ENCODE data around the gene BOD1.
A peak's percentile ranks its signal among the peaks of the same experiment; 100 is the strongest.

BOD1 gene

DNA sequence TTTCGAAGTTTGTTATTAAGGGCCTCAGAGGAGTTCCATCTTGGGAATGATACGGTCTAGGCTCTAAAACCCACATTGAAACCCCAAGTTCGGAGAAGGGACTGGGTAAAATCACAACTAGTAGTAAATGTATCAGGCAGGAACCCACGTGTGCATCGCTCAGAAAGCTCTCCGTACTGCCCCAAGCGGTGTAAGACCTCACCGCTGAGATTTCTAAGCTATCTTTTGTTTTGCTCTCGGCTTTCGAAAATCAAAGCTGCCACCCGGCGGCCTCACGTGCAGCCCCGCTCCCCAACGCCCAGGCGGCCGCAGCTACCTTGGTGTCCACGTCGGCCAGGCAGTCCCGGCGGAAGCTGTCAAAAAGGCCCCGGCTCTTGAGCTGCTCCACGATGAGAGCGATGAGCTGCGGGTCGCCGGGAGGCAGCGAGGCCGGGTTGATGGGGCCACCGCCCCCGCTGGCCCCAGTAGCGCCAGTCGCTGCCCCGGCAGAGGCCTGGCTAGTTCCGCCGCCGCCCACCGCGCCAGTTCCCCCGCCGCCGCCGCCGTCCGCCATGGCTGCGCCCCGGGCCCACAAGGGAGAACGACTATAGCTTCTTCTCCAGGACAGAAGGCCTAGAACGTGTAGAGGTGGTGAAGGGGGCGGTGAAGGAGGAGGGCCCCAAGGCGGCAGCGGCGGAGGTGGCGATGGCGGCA is 420 bp downstream of the BOD1 start:
- peak overlapping the region; percentile 91 for H3K9ac ChIP-seq (ENCODE audit: low read depth, low read length)
- H3K4me1 ChIP-seq (ENCODE audit: insufficient read depth, low read length): peaks cover 12% of the 10 kb centered on the region; the same call in 1 of the 2 replicates
- H3K36me3 ChIP-seq (ENCODE audit: insufficient read depth, low read length): peaks cover 14% of the 10 kb centered on the region
- no peaks in the 10 kb centered on the region for H3K9me3 ChIP-seq (ENCODE audit: control insufficient read depth, insufficient read depth, low read length)

DNA sequence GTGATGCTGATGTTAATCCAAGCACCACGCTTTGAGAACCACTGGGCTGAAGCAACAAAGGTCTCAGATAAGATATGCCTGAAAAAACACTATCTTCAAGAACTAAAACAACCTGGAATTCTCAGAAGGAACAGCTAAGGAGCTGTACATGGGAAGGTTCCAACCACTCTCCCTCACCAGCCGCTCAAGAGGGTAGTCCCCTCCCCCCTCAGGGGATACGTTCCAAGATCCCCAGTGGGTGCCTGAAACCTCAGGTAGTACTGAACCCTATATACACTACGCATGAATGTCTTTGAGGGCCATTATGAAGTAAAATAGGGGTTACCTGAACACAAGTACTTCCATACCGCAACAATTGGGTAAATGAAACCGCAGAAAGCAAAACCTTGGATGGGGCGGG is 1.9 kb downstream of the BOD1 start:
- H3K9me3 ChIP-seq (ENCODE audit: control insufficient read depth, insufficient read depth, low read length): no peaks in the 10 kb centered on the region
- peak overlapping the region; percentile 91 for H3K9ac ChIP-seq (ENCODE audit: low read depth, low read length)
- peaks cover 19% of the 10 kb centered on the region for H3K36me3 ChIP-seq (ENCODE audit: insufficient read depth, low read length)
- H3K4me1 ChIP-seq (ENCODE audit: insufficient read depth, low read length): peaks cover 12% of the 10 kb centered on the region; the same call in 1 of the 2 replicates

DNA sequence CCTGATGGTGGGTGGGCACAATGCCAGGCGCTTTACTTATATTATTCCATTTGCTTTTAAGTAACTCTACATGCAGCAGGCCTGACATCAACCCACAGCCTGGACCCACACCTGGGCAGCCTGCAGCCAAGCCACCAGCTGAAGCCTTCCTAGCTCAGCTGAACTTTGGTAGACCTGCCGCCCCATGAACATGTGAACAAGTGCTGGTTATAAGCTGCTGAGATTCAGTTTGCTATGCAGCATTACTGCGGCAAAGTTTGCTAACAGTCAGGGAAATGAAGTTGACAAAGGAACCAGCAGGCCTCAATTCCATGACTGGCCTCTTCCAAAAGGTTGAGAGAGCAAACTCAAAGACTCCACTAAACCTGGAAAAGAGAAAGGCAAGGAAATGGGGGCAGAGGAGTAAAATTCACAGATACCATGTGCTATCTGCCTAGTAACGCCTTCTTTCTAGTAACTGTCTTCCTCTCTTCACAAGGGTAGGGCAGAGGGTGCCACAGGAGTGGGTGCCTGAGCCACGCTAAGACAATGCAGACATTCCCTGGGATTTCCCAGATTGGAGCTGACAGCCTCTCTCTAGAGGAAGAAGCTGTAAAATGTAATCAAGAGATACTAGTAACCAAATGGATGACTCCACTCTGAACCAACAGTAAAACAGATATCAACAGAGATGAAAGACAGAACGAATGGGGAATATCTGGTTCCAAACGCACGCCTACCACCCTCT is 2.9 kb downstream of the BOD1 start:
- H3K9me3 ChIP-seq (ENCODE audit: control insufficient read depth, insufficient read depth, low read length): no peaks in the 10 kb centered on the region
- H3K36me3 ChIP-seq (ENCODE audit: insufficient read depth, low read length): peaks cover 29% of the 10 kb centered on the region
- no peak overlapping the region for H3K9ac ChIP-seq (ENCODE audit: low read depth, low read length)
- H3K4me1 ChIP-seq (ENCODE audit: insufficient read depth, low read length): peaks cover 12% of the 10 kb centered on the region; the same call in 1 of the 2 replicates

DNA sequence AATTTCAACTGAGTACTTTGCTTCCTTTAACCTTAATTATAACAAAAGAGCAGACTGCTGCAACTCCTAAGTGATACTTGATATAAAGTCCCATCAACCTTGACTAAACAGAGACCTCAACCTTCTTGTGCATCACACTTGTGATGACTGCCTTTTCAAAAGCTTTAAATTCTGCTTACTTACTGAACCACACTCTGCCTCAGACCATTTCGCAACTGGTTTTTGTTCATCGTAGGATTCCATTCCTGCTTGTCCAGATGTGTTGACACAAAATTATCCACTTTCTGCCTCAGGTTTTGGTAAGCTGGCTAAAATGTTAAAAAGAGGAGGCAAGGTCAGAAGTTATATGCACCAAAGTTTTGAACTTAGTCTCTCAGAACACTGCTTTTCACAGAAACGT is 3.5 kb downstream of the BOD1 start:
- Histone ChIP-seq H3K36me3 (ENCODE audit: insufficient read depth, low read length) (peaks cover 35% of the 10 kb centered on the region), H3K4me1 (ENCODE audit: insufficient read depth, low read length) (peaks cover 12% of the 10 kb centered on the region; the same call in 1 of the 2 replicates)

DNA sequence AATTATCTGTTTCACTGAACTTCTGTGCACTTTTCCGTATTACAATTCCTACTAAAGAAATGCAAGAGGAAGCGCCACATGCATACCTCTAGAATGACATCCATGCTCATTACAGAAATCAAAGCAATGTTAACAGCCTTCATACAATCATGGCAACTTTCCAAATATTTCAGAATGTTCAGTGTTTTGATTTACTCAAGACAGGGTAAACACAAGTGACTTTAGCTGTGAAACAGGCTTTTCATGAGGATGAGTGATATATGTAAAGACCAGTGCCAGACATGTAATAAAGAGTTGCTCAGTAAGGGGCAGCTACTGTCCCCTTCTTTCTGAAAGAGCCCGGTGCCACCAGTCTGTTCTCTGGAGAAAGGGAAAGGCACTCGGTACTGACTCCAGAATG is 4.7 kb downstream of the BOD1 start:
- H3K4me1 ChIP-seq (ENCODE audit: insufficient read depth, low read length): peaks cover 12% of the 10 kb centered on the region; the same call in 1 of the 2 replicates
- no peak overlapping the region for H3K9ac ChIP-seq (ENCODE audit: low read depth, low read length)
- no peaks in the 10 kb centered on the region for H3K9me3 ChIP-seq (ENCODE audit: control insufficient read depth, insufficient read depth, low read length)
- H3K36me3 ChIP-seq (ENCODE audit: insufficient read depth, low read length): peaks cover 45% of the 10 kb centered on the region

More for the DNA sequence above, 3.5 kb downstream of the BOD1 start:
- no peak overlapping the region for H3K9ac ChIP-seq (ENCODE audit: low read depth, low read length)
- H3K9me3 ChIP-seq (ENCODE audit: control insufficient read depth, insufficient read depth, low read length): no peaks in the 10 kb centered on the region

DNA sequence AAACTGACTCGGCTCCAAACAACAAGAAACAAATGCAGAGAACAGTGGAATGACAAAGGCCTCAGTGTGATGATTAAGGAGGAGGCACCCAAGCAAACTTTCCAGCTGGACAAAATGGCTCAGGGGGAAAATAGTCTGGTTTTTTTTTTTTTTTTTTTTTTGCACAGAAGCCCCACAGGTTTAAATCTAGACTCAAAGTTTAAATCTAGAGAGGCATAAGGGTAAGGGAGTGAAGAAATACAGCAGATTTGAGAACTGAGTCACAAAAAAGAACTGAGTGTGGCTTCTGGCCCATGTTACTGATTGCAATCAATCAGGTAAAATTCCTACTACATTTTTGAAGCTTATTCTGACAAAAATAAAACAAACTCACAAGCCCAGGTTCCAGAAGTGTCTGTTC is 12.3 kb downstream of the BOD1 start:
- Histone ChIP-seq H3K4me1 (ENCODE audit: insufficient read depth, low read length) (no peaks in the 10 kb centered on the region), H3K9ac (ENCODE audit: low read depth, low read length) (no peak overlapping the region), H3K9me3 (ENCODE audit: control insufficient read depth, insufficient read depth, low read length) (no peaks in the 10 kb centered on the region), H3K36me3 (ENCODE audit: insufficient read depth, low read length) (peaks cover 50% of the 10 kb centered on the region)

DNA sequence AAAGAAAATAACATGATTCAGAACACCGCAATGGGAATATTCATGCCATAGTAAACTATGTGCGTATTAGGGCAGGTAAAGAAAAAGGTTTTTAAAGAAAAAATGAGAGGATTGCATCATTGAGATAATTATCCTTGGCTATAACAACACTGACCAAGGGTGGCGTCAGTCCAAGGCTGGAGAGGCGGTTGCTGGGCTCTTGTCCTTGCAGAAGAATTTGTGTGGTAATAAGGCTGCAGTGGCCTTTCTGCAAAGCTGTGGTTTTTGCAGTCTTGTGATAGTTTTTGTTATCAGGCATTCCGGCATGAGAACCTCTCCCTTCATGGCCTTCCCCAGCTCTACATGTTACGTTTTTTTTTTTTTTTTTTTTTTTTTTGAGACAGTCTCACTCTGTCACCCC is 14.0 kb downstream of the BOD1 start:
- Histone ChIP-seq H3K9me3 (ENCODE audit: control insufficient read depth, insufficient read depth, low read length) (no peaks in the 10 kb centered on the region), H3K9ac (ENCODE audit: low read depth, low read length) (no peak overlapping the region), H3K4me1 (ENCODE audit: insufficient read depth, low read length) (no peaks in the 10 kb centered on the region), H3K36me3 (ENCODE audit: insufficient read depth, low read length) (peaks cover 35% of the 10 kb centered on the region)

DNA sequence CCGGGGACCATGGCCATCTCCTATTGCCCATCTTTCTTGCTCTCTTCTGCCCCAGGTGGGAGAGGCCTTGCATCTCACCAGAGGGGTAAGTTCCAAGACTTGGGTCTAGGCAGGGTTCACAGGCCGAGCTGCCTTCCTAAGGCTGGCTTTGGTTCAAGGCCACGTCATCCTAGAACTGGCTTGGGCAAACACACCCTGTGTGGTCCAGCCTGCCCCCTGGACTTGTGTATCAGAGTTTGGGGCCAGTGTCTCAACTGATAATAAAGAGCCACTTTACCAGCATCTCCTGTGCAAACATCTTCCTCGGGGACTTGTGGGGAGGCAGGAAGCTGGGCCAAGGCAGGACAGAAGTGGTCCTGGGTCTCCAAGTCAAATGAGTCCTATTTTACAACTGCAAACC is 17.8 kb downstream of the BOD1 start:
- Histone ChIP-seq H3K36me3 (ENCODE audit: insufficient read depth, low read length) (peaks cover 6% of the 10 kb centered on the region; the same call in 1 of the 2 replicates), H3K9me3 (ENCODE audit: control insufficient read depth, insufficient read depth, low read length) (no peaks in the 10 kb centered on the region), H3K9ac (ENCODE audit: low read depth, low read length) (no peak overlapping the region), H3K4me1 (ENCODE audit: insufficient read depth, low read length) (no peaks in the 10 kb centered on the region)

DNA sequence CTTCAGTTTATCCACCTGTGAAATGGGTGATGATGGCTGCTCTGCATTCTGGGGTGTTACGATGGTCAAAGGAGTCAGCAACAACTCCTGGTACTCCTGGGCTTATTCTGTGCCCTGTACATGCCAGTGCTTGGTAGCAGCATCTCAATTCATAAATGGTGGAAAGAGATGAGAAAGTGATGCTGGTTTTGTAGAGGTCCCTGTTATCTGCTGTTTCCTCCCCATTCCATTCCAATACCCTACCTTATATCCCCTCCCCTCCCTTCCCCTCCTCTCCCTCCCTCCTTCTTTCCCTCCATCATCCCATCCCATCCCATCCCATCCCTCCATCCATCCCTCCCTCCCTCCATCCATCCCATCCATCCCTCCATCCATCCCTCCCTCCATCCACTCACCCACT is 19.1 kb downstream of the BOD1 start:
- H3K9ac ChIP-seq (ENCODE audit: low read depth, low read length): no peak overlapping the region
- H3K36me3 ChIP-seq (ENCODE audit: insufficient read depth, low read length): 0 out of 2 replicates have a peak, but pooled peaks cover 4% of the 10 kb centered on the region
- H3K4me1 ChIP-seq (ENCODE audit: insufficient read depth, low read length): no peaks in the 10 kb centered on the region
- peaks cover 12% of the 10 kb centered on the region for H3K9me3 ChIP-seq (ENCODE audit: control insufficient read depth, insufficient read depth, low read length)

DNA sequence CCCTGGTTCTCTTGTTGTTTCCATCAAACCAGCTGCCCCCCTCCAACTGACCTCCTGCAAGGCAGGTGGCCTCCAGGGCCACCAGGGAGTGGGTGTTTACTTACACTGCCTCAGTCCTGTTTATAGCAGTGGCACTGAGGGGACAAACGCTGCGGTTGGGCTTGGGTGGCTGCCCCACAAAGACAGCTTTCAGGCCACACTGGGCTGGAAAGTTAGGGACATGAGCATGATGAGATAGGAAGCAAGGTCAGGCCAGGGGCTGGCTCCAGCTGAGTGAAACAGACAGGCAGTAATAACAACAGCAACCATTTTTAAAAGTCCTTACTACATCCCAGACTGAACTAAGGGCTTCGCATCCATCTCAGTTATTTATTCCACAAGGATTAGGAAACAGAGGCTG is 20.6 kb downstream of the BOD1 start:
- H3K9ac ChIP-seq (ENCODE audit: low read depth, low read length): no peak overlapping the region
- no peaks in the 10 kb centered on the region for H3K4me1 ChIP-seq (ENCODE audit: insufficient read depth, low read length)
- H3K9me3 ChIP-seq (ENCODE audit: control insufficient read depth, insufficient read depth, low read length): peaks cover 17% of the 10 kb centered on the region
- H3K36me3 ChIP-seq (ENCODE audit: insufficient read depth, low read length): no peaks in the 10 kb centered on the region

DNA sequence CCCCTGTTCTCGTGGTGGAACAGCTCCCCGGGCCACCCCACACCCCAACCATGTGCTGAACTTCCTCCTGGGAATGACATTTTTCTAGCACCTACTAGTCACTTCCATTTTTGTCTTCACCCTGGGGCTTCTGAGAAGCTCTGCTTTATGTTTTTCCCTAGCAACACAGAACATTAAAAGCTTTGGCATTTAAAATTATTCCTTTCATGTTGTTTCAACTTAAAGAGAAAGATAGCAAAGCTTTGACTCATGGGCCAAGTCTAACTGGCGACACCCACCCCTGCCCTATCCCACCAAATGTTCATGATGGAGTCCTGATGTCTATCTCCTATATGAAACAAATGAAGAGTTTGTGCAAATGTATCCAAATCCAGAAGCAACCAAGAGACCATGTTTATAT is 22.4 kb downstream of the BOD1 start:
- no peaks in the 10 kb centered on the region for H3K4me1 ChIP-seq (ENCODE audit: insufficient read depth, low read length)
- H3K36me3 ChIP-seq (ENCODE audit: insufficient read depth, low read length): no peaks in the 10 kb centered on the region
- H3K9me3 ChIP-seq (ENCODE audit: control insufficient read depth, insufficient read depth, low read length): peaks cover 17% of the 10 kb centered on the region
- H3K9ac ChIP-seq (ENCODE audit: low read depth, low read length): no peak overlapping the region

DNA sequence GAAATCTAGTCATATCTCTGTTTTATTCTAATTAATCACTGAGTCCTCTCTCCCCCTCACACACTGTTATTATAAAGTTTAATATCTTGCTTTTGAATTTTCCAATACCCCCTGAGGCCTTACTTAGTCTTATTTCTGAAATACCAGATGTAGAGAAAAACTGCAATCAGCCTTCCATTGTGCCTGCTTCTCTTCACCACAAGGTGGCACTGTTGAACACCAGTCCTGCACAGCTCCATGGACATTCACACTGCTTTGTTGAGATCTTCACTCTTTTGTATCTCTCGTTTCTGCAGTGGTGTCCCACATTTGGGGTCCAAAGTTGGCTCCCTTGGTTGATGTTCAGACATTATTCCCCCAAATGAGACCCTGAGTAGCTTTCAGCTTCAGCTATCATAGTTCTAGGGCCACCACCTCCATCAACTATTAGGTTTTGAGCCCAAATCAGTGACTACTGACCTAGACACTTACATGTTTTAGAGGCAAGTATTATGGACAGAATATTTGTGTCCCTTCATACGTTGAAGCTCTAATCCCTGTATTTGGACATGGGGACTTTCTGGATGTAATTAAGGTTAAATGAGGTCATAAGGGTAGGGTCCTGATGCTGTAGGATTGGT is 24.3 kb downstream of the BOD1 start:
- Histone ChIP-seq H3K9ac (ENCODE audit: low read depth, low read length) (no peak overlapping the region), H3K9me3 (ENCODE audit: control insufficient read depth, insufficient read depth, low read length) (peaks cover 20% of the 10 kb centered on the region), H3K36me3 (ENCODE audit: insufficient read depth, low read length) (no peaks in the 10 kb centered on the region), H3K4me1 (ENCODE audit: insufficient read depth, low read length) (no peaks in the 10 kb centered on the region)

DNA sequence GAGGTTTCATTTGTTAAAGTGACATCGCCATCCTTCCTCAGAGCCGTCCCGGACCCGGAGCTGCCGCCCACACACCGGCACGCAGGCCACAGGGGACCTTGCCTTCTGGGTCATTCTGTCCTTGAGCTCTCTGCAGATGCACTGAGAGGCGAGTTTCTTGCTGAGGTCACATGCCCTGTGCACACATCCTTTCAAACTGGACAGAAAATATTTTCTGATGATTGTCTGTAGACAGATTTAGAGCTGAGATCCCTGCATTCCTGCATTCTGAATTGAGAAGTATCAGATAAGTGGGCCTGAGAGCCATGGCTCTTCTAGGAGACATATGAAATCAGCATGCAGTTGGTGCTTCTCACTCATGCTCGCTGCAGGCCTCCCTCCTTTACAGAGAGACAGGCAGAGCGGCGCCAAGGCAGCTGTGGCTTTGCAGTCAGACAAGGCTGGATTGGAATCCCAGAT is 25.4 kb downstream of the BOD1 start:
- Histone ChIP-seq H3K9ac (ENCODE audit: low read depth, low read length) (no peak overlapping the region), H3K9me3 (ENCODE audit: control insufficient read depth, insufficient read depth, low read length) (peaks cover 25% of the 10 kb centered on the region), H3K4me1 (ENCODE audit: insufficient read depth, low read length) (no peaks in the 10 kb centered on the region), H3K36me3 (ENCODE audit: insufficient read depth, low read length) (no peaks in the 10 kb centered on the region)

DNA sequence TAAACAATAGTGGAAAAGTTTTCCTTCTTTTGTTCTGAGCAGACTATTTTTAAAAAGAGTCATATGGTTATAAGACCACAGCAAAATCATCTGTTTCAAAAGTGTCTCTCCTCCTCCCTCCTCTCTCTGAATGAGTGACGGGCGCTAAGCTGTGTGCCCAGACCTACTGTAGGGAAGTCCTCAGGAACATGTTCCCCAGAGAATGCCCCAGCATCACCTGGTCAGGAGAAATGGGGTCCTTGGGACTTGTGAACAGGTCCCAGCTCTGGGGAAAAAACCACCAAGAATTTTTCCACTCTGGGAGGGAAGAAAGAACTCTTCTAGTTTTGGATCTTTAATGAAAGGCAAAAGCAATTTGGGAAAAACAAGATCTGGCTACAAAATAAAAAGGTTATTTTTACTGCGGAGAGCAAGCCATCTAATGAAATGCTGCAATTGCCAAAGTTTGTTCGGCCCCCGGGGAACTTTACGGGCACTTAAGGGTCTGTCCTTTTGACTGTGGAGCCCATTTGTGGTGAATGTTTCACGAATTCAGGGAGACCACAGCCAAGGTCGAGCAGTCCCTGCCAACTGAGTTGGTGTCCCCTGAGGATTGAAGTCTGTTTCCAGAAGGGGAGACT is 25.9 kb downstream of the BOD1 start:
- Histone ChIP-seq H3K9ac (ENCODE audit: low read depth, low read length) (no peak overlapping the region), H3K9me3 (ENCODE audit: control insufficient read depth, insufficient read depth, low read length) (peaks cover 25% of the 10 kb centered on the region), H3K4me1 (ENCODE audit: insufficient read depth, low read length) (no peaks in the 10 kb centered on the region), H3K36me3 (ENCODE audit: insufficient read depth, low read length) (no peaks in the 10 kb centered on the region)

Data from ES-I3 (cell line).